HL-60 (cell line): Measurements from ENCODE around the gene PAWR.

Experiments used
- POLR2AphosphoS5 ChIP-seq: IDR thresholded peaks from 2 replicates; pipeline ENCODE4 v1.6.1; 2012; ENCODE audit warnings: low read depth
- SPI1 ChIP-seq: IDR thresholded peaks from 2 replicates; pipeline ENCODE4 v1.6.1; 2012; ENCODE audit warnings: low read depth, mild to moderate bottlenecking, borderline replicate concordance
- TF ChIP-seq, protein P1 (sequence below): IDR thresholded peaks from one replicate; pipeline ENCODE4 v1.5.1; 2011; ENCODE audit warnings: low read length, control low read depth, inconsistent platforms; ENCODE audit not compliant: insufficient read depth

DNA sequence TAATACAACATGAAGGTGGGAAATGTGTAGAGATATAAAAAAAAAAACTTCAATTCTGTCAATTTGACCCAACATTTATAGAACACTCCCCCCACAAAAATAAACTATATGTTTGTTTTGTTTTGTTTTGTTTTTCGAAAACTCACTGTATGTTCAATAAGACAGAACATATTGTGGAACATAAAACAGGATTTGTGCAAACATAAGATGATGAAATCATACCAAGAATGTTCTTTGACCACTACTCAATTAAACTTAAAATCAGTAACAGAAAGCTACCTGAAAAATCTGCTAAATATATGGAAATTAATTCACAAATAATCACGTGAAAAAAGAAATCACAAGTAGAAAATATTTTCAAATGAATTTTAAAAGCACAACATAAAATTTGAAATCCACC lies 61.2 kb downstream of the PAWR start:
- TF ChIP-seq, protein P1, sequence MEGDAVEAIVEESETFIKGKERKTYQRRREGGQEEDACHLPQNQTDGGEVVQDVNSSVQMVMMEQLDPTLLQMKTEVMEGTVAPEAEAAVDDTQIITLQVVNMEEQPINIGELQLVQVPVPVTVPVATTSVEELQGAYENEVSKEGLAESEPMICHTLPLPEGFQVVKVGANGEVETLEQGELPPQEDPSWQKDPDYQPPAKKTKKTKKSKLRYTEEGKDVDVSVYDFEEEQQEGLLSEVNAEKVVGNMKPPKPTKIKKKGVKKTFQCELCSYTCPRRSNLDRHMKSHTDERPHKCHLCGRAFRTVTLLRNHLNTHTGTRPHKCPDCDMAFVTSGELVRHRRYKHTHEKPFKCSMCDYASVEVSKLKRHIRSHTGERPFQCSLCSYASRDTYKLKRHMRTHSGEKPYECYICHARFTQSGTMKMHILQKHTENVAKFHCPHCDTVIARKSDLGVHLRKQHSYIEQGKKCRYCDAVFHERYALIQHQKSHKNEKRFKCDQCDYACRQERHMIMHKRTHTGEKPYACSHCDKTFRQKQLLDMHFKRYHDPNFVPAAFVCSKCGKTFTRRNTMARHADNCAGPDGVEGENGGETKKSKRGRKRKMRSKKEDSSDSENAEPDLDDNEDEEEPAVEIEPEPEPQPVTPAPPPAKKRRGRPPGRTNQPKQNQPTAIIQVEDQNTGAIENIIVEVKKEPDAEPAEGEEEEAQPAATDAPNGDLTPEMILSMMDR, result no peak
- TF ChIP-seq POLR2AphosphoS5 (no peak), SPI1 (no peak)
